ENCODE data around the gene CHST10.

CHST10 gene

GRCh38 chr2:100446696-100447095, 29.2 kb upstream of the CHST10 start:
- POLR2A ChIA-PET: no interaction called here
- no peak for TF ChIP-seq NFRKB (IDR thresholded peaks at IDR 0.05)
- TF ChIP-seq TARDBP (IDR thresholded peaks at IDR 0.05): no peak
- no peak for TF ChIP-seq ZNF384 (IDR thresholded peaks at IDR 0.05)
- TF ChIP-seq PKNOX1 (IDR thresholded peaks at IDR 0.05): no peak
- no peak for TF ChIP-seq FOXA1 (IDR thresholded peaks at IDR 0.05)
- no peak for TF ChIP-seq CTBP1 (IDR thresholded peaks at IDR 0.05; ENCODE audit: borderline replicate concordance)
- TF ChIP-seq FOXK2 (IDR thresholded peaks at IDR 0.05): no peak
- no peak for TF ChIP-seq LEF1 (IDR thresholded peaks at IDR 0.05; ENCODE audit: borderline replicate concordance)
- TF ChIP-seq SUZ12 (IDR thresholded peaks at IDR 0.05): no peak
- CTCF ChIA-PET: no interaction called here
- DNase-seq (ENCODE audit: extremely low spot score): no peak

- POLR2A ChIA-PET: no interaction called here
- DNase-seq (ENCODE audit: extremely low spot score): no peak
- TF ChIP-seq ZNF384 (IDR thresholded peaks at IDR 0.05) (no peak), PKNOX1 (IDR thresholded peaks at IDR 0.05) (no peak), NFRKB (IDR thresholded peaks at IDR 0.05) (no peak), SUZ12 (IDR thresholded peaks at IDR 0.05) (no peak), ELF4 (IDR thresholded peaks at IDR 0.05) (no peak), TARDBP (IDR thresholded peaks at IDR 0.05) (no peak), FOXM1 (IDR thresholded peaks at IDR 0.05; ENCODE audit: borderline replicate concordance) (no peak)
- CTCF ChIA-PET: no interaction called here
Measured at GRCh38 chr2:100437751-100438150, 20.3 kb upstream of the CHST10 start.

- no peak for DNase-seq (ENCODE audit: extremely low spot score)
- ChIA-PET CTCF (no interaction called here), POLR2A (no interaction called here)
- TF ChIP-seq NFRKB (IDR thresholded peaks at IDR 0.05) (no peak), L3MBTL2 (conservative IDR thresholded peaks at IDR 0.05) (no peak), SP1 (IDR thresholded peaks at IDR 0.05) (no peak), LEF1 (IDR thresholded peaks at IDR 0.05; ENCODE audit: borderline replicate concordance) (no peak), ELF4 (IDR thresholded peaks at IDR 0.05) (no peak), SUZ12 (IDR thresholded peaks at IDR 0.05) (no peak), FOXA1 (IDR thresholded peaks at IDR 0.05) (no peak), FOXM1 (IDR thresholded peaks at IDR 0.05; ENCODE audit: borderline replicate concordance) (no peak), FOXK2 (IDR thresholded peaks at IDR 0.05) (no peak), TARDBP (IDR thresholded peaks at IDR 0.05) (no peak), HDGF (IDR thresholded peaks at IDR 0.05; ENCODE audit: borderline replicate concordance) (no peak), BHLHE40 (IDR thresholded peaks at IDR 0.05; ENCODE audit: borderline replicate concordance) (no peak)
Measured at GRCh38 chr2:100429726-100430125, 12.3 kb upstream of the CHST10 start.

GRCh38 chr2:100427627-100428258, 10.3 kb upstream of the CHST10 start:
- TF ChIP-seq NFRKB (IDR thresholded peaks at IDR 0.05) (no peak), LEF1 (IDR thresholded peaks at IDR 0.05; ENCODE audit: borderline replicate concordance) (no peak), BHLHE40 (IDR thresholded peaks at IDR 0.05; ENCODE audit: borderline replicate concordance) (no peak), FOXA1 (IDR thresholded peaks at IDR 0.05) (no peak), SUZ12 (IDR thresholded peaks at IDR 0.05) (no peak), ARNT (IDR thresholded peaks at IDR 0.05) (no peak), PKNOX1 (IDR thresholded peaks at IDR 0.05) (no peak), ELF4 (IDR thresholded peaks at IDR 0.05) (no peak), HDGF (IDR thresholded peaks at IDR 0.05; ENCODE audit: borderline replicate concordance) (no peak), FOXK2 (IDR thresholded peaks at IDR 0.05) (no peak), ZNF384 (IDR thresholded peaks at IDR 0.05) (no peak), TARDBP (IDR thresholded peaks at IDR 0.05) (no peak), SP1 (IDR thresholded peaks at IDR 0.05) (no peak)
- CTCF ChIA-PET: no interaction called here
- peak; percentile 30 for DNase-seq (ENCODE audit: extremely low spot score)

GRCh38 chr2:100427111-100427510, 9.6 kb upstream of the CHST10 start:
- DNase-seq (ENCODE audit: extremely low spot score): no peak
- ChIA-PET CTCF (no interaction called here), POLR2A (no interaction called here)
- TF ChIP-seq ELF4 (IDR thresholded peaks at IDR 0.05): no peak
- TF ChIP-seq ZNF384 (IDR thresholded peaks at IDR 0.05): no peak
- TF ChIP-seq ARNT (IDR thresholded peaks at IDR 0.05): no peak
- no peak for TF ChIP-seq FOXK2 (IDR thresholded peaks at IDR 0.05)
- no peak for TF ChIP-seq HDGF (IDR thresholded peaks at IDR 0.05; ENCODE audit: borderline replicate concordance)
- no peak for TF ChIP-seq NFRKB (IDR thresholded peaks at IDR 0.05)
- TF ChIP-seq SUZ12 (IDR thresholded peaks at IDR 0.05): no peak
- no peak for TF ChIP-seq FOXM1 (IDR thresholded peaks at IDR 0.05; ENCODE audit: borderline replicate concordance)
- no peak for TF ChIP-seq TARDBP (IDR thresholded peaks at IDR 0.05)
- no peak for TF ChIP-seq CTBP1 (IDR thresholded peaks at IDR 0.05; ENCODE audit: borderline replicate concordance)

More at GRCh38 chr2:100427627-100428258, 10.3 kb upstream of the CHST10 start:
- POLR2A ChIA-PET: no interaction called here

- POLR2A ChIA-PET: no interaction called here
- CTCF ChIA-PET: no interaction called here
- no peak for DNase-seq (ENCODE audit: extremely low spot score)
- TF ChIP-seq ARNT (IDR thresholded peaks at IDR 0.05) (no peak), TARDBP (IDR thresholded peaks at IDR 0.05) (no peak), CTBP1 (IDR thresholded peaks at IDR 0.05; ENCODE audit: borderline replicate concordance) (no peak), SUZ12 (IDR thresholded peaks at IDR 0.05) (no peak), BHLHE40 (IDR thresholded peaks at IDR 0.05; ENCODE audit: borderline replicate concordance) (no peak), HDGF (IDR thresholded peaks at IDR 0.05; ENCODE audit: borderline replicate concordance) (no peak), FOXK2 (IDR thresholded peaks at IDR 0.05) (no peak), ELF4 (IDR thresholded peaks at IDR 0.05) (no peak), FOXM1 (IDR thresholded peaks at IDR 0.05; ENCODE audit: borderline replicate concordance) (no peak), FOXA1 (IDR thresholded peaks at IDR 0.05) (no peak)
Measured at GRCh38 chr2:100426384-100426720, 8.9 kb upstream of the CHST10 start.

Measured in HEK293T (cell line).